H9 (cell line): ENCODE results near the gene MYH14. TPM values are rescaled to one million over a fixed set of nuclear protein-coding genes. Genes with fewer than 3 reads are reported as not detected.

ENCODE experiments used
- DNase-seq: peaks from one replicate; pipeline ENCODE4 v3.0.0-alpha.2; 2017
- H2AFZ ChIP-seq: one replicate; pipeline ENCODE4 v1.6.1; 2013; ENCODE audit warnings: mild to moderate bottlenecking, low read length, control low read depth, moderate library complexity
- H2AK5ac ChIP-seq: 2 replicates; pipeline ENCODE4 v1.6.1; 2013; ENCODE audit warnings: low read length, control low read depth, mixed read lengths; ENCODE audit not compliant: insufficient read length
- H2BK120ac ChIP-seq: one replicate; pipeline ENCODE4 v1.6.1; 2013; ENCODE audit warnings: low read depth, mild to moderate bottlenecking, low read length, control low read depth, inconsistent platforms; ENCODE audit not compliant: poor library complexity, severe bottlenecking
- H2BK12ac ChIP-seq: 2 replicates; pipeline ENCODE4 v1.6.1; 2013; ENCODE audit warnings: low read length, control low read depth, mixed read lengths, low read depth; ENCODE audit not compliant: insufficient read length
- H2BK15ac ChIP-seq: 2 replicates; pipeline ENCODE4 v1.6.1; 2013; ENCODE audit warnings: low read depth, low read length, control low read depth
- H2BK20ac ChIP-seq: one replicate; pipeline ENCODE4 v1.6.1; 2013; ENCODE audit warnings: low read depth, mild to moderate bottlenecking, low read length, control low read depth, inconsistent platforms; ENCODE audit not compliant: poor library complexity, severe bottlenecking
- H2BK5ac ChIP-seq: 2 replicates; pipeline ENCODE4 v1.6.1; 2013; ENCODE audit warnings: low read length, control low read depth, mixed read lengths; ENCODE audit not compliant: insufficient read length
- H3K14ac ChIP-seq: 2 replicates; pipeline ENCODE4 v1.6.1; 2013; ENCODE audit warnings: low read length, control low read depth; ENCODE audit not compliant: insufficient read depth
- H3K18ac ChIP-seq: 2 replicates; pipeline ENCODE4 v1.6.1; 2013; ENCODE audit warnings: low read depth, mild to moderate bottlenecking, mixed read lengths, low read length, control low read depth; ENCODE audit not compliant: insufficient read length
- H3K23ac ChIP-seq: 2 replicates; pipeline ENCODE4 v1.6.1; 2013; ENCODE audit warnings: low read length, control low read depth, mixed read lengths, low read depth; ENCODE audit not compliant: insufficient read length
- H3K23me2 ChIP-seq: 2 replicates; pipeline ENCODE4 v1.6.1; 2013; ENCODE audit warnings: low read depth, mild to moderate bottlenecking, mixed read lengths, low read length, control low read depth; ENCODE audit not compliant: insufficient read length, poor library complexity, severe bottlenecking
- H3K27ac ChIP-seq: 2 replicates; pipeline ENCODE4 v1.5.1; 2013; ENCODE audit warnings: low read length, control low read depth, mixed read lengths, low read depth; ENCODE audit not compliant: insufficient read length
- H3K27me3 ChIP-seq: 2 replicates; pipeline ENCODE4 v1.6.1; 2013; ENCODE audit warnings: low read length, control low read depth, inconsistent platforms; ENCODE audit not compliant: insufficient read depth
- H3K4ac ChIP-seq: 2 replicates; pipeline ENCODE4 v1.6.1; 2013; ENCODE audit warnings: low read depth, mild to moderate bottlenecking, control low read depth, inconsistent platforms, low read length, moderate library complexity
- H3K4me1 ChIP-seq: 2 replicates; pipeline ENCODE4 v1.6.1; 2013; ENCODE audit warnings: low read length, control low read depth, inconsistent platforms; ENCODE audit not compliant: insufficient read depth
- H3K4me2 ChIP-seq: 2 replicates; pipeline ENCODE4 v1.6.1; 2013; ENCODE audit warnings: low read length, control low read depth, mixed read lengths; ENCODE audit not compliant: insufficient read length, insufficient read depth
- H3K56ac ChIP-seq: 2 replicates; pipeline ENCODE4 v1.6.1; 2013; ENCODE audit warnings: low read depth, mild to moderate bottlenecking, mixed read lengths, low read length, control low read depth; ENCODE audit not compliant: insufficient read length
- H3K79me1 ChIP-seq: 2 replicates; pipeline ENCODE4 v1.6.1; 2013; ENCODE audit warnings: low read depth, mild to moderate bottlenecking, moderate library complexity, low read length, control low read depth, inconsistent platforms; ENCODE audit not compliant: insufficient read depth, poor library complexity, severe bottlenecking
- H3K79me2 ChIP-seq: 2 replicates; pipeline ENCODE4 v1.6.1; 2013; ENCODE audit warnings: low read length, control low read depth, inconsistent platforms; ENCODE audit not compliant: insufficient read depth
- H3K9ac ChIP-seq: 2 replicates; pipeline ENCODE4 v1.6.1; 2013; ENCODE audit warnings: low read length, control low read depth, mixed read lengths; ENCODE audit not compliant: insufficient read length; ENCODE audit errors: extremely low read depth
- H3K9me3 ChIP-seq: one replicate; pipeline ENCODE4 v1.6.1; 2013; ENCODE audit warnings: low read depth, low read length, inconsistent platforms; ENCODE audit not compliant: control insufficient read depth
- H3T11ph ChIP-seq: one replicate; pipeline ENCODE4 v1.6.1; 2013; ENCODE audit warnings: mild to moderate bottlenecking, low read length, control low read depth, inconsistent platforms
- H4K20me1 ChIP-seq: one replicate; pipeline ENCODE4 v1.6.1; 2013; ENCODE audit not compliant: control insufficient read depth, insufficient read length, insufficient read depth
- H4K5ac ChIP-seq: 2 replicates; pipeline ENCODE4 v1.6.1; 2013; ENCODE audit warnings: low read depth, mild to moderate bottlenecking, mixed read lengths, low read length, control low read depth; ENCODE audit not compliant: insufficient read length
- H4K8ac ChIP-seq: replicated peaks from 2 replicates; pipeline ENCODE4 v1.6.1; 2013; ENCODE audit warnings: low read length, control low read depth, mixed read lengths, low read depth; ENCODE audit not compliant: insufficient read length
- H4K91ac ChIP-seq: 2 replicates; pipeline ENCODE4 v1.6.1; 2013; ENCODE audit warnings: low read depth, mild to moderate bottlenecking, moderate library complexity, mixed read lengths, low read length, control low read depth; ENCODE audit not compliant: insufficient read length
- H3K27ac Mint-ChIP-seq, 3 experiments: 2 replicates in 2 of 3; 3 replicates in 1 of 3; pipeline ENCODE4 v1.8.0; 2020 to 2021; ENCODE audit warnings: mixed read lengths in 3 of 3, mild to moderate bottlenecking in 1 of 3, moderate library complexity in 1 of 3
- H3K27me3 Mint-ChIP-seq: 2 replicates; pipeline ENCODE4 v1.8.0; 2021; ENCODE audit warnings: low read depth, mild to moderate bottlenecking, moderate library complexity, mixed read lengths
- H3K36me3 Mint-ChIP-seq, 3 experiments: 2 replicates in 2 of 3; 3 replicates in 1 of 3; pipeline ENCODE4 v1.8.0; 2020 to 2021; ENCODE audit warnings: low read depth in 3 of 3, mixed read lengths in 3 of 3; ENCODE audit not compliant: insufficient read depth in 1 of 3
- H3K4me1 Mint-ChIP-seq, 2 experiments: 2 replicates each; pipeline ENCODE4 v1.8.0; 2020; ENCODE audit warnings: mixed read lengths in 2 of 2
- H3K4me3 Mint-ChIP-seq, 2 experiments: 2 replicates in 1 of 2; 3 replicates in 1 of 2; pipeline ENCODE4 v1.8.0; 2020 to 2021; ENCODE audit warnings: mild to moderate bottlenecking in 2 of 2, mixed read lengths in 2 of 2, moderate library complexity in 1 of 2
- H3K9me3 Mint-ChIP-seq, 2 experiments: 2 replicates in 1 of 2; 3 replicates in 1 of 2; pipeline ENCODE4 v1.8.0; 2020; ENCODE audit warnings: mild to moderate bottlenecking in 2 of 2, mixed read lengths in 2 of 2, moderate library complexity in 1 of 2
- WGBS: extraction: QIAGEN DNeasy Blood & Tissue Kit; methylation state at CpG from one replicate; pipeline ENCODE4 v1.1.7; 2013; ENCODE audit warnings: missing lambda C conversion rate, low lambda C conversion rate, mixed read lengths; ENCODE audit not compliant: insufficient read length; ENCODE audit errors: extremely low coverage; 5-methylcytosine and 5-hydroxymethylcytosine counted together
- total RNA-seq: library from RNA; stranded (reverse); gene quantifications from 2 replicates; pipeline ENCODE4 v1.2.1, GENCODE V29; 2021
- TF ChIP-seq, protein P1 (sequence below): fragments of 200-600 bp; sonication (generic); conservative IDR thresholded peaks from 3 replicates; pipeline ENCODE4 v1.8.0; 2021; ENCODE audit warnings: antibody characterized with exemption, mild to moderate bottlenecking

MYH14 gene
- total RNA-seq, 1 experiment from 2014 or later = 27.7 TPM

DNA sequence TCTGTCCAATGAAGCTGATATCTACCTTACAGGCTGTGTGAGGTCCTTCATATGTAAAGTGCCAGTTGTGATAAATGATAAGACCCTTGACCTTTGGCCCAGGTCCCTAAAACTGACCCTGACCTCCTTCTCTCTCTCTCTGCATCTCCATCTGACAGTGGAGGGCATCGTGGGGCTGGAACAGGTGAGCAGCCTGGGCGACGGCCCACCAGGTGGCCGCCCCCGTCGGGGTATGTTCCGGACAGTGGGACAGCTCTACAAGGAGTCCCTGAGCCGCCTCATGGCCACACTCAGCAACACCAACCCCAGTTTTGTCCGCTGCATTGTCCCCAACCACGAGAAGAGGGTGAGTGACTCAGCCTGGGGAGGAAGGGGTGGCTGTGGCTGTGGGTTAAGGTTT lies 53.7 kb downstream of the MYH14 start:
- no peaks in the 10 kb centered on the region for H3K4me1 Mint-ChIP-seq
- H2BK120ac ChIP-seq = no peak overlapping the region
- H3K4me3 Mint-ChIP-seq = no peak overlapping the region
- peaks cover 55 to 59% (median 59%) of the 10 kb centered on the region in 3 experiments for H3K36me3 Mint-ChIP-seq
- no peaks in the 10 kb centered on the region for H3K27me3 ChIP-seq
- H4K8ac ChIP-seq = no peak overlapping the region
- H3K27ac Mint-ChIP-seq = no peak overlapping the region
- no peak overlapping the region for H4K5ac ChIP-seq
- peaks cover 2% of the 10 kb centered on the region for H4K20me1 ChIP-seq
- no peak overlapping the region for H2BK5ac ChIP-seq
- DNase-seq = no peak
- no peak overlapping the region for H3K4me2 ChIP-seq
- no peaks in the 10 kb centered on the region for H3K79me1 ChIP-seq
- H3K27me3 Mint-ChIP-seq = no peaks in the 10 kb centered on the region; the same call in 1 of the 2 replicates
- WGBS = no CpG with 5 or more reads among the region's 10 CpGs
- H2BK20ac ChIP-seq = no peak overlapping the region
- no peak overlapping the region for H3K27ac ChIP-seq
- H2AFZ ChIP-seq = no peak overlapping the region
- no peak overlapping the region for H2BK12ac ChIP-seq
- no peak overlapping the region for H2AK5ac ChIP-seq
- no peak overlapping the region for H3K9ac ChIP-seq
- no peak overlapping the region for H3K56ac ChIP-seq
- no peak overlapping the region for H3T11ph ChIP-seq
- TF ChIP-seq, protein P1, sequence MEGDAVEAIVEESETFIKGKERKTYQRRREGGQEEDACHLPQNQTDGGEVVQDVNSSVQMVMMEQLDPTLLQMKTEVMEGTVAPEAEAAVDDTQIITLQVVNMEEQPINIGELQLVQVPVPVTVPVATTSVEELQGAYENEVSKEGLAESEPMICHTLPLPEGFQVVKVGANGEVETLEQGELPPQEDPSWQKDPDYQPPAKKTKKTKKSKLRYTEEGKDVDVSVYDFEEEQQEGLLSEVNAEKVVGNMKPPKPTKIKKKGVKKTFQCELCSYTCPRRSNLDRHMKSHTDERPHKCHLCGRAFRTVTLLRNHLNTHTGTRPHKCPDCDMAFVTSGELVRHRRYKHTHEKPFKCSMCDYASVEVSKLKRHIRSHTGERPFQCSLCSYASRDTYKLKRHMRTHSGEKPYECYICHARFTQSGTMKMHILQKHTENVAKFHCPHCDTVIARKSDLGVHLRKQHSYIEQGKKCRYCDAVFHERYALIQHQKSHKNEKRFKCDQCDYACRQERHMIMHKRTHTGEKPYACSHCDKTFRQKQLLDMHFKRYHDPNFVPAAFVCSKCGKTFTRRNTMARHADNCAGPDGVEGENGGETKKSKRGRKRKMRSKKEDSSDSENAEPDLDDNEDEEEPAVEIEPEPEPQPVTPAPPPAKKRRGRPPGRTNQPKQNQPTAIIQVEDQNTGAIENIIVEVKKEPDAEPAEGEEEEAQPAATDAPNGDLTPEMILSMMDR = no peak
- no peaks in the 10 kb centered on the region for H3K79me2 ChIP-seq
- no peak overlapping the region for H3K18ac ChIP-seq
- no peak overlapping the region for H3K14ac ChIP-seq
- no peaks in the 10 kb centered on the region for H3K4me1 ChIP-seq
- no peak overlapping the region for H2BK15ac ChIP-seq
- no peaks in the 10 kb centered on the region for H3K23me2 ChIP-seq
- H3K4ac ChIP-seq = no peak overlapping the region
- H4K91ac ChIP-seq = no peak overlapping the region
- no peak overlapping the region for H3K23ac ChIP-seq
- H3K9me3 ChIP-seq = peaks cover 9% of the 10 kb centered on the region
- H3K9me3 Mint-ChIP-seq = peaks cover 26 to 30% of the 10 kb centered on the region in 2 experiments
